GM19452 (cell line): Measurements from ENCODE around the gene ASPN.

ENCODE experiments used
- ATAC-seq: cut with Tn5 transposase; IDR thresholded peaks from one replicate; pipeline ENCODE4 v1.9.1; 2021; ENCODE audit not compliant: unreplicated experiment

Gene ASPN

GRCh38 chr9:92478783-92479182, 3.5 kb downstream of the ASPN start:
- ATAC-seq: no peak

GRCh38 chr9:92476962-92477361, 5.3 kb downstream of the ASPN start:
- no peak for ATAC-seq

GRCh38 chr9:92474587-92474986, 7.7 kb downstream of the ASPN start:
- ATAC-seq: no peak

- ATAC-seq: no peak
Observed at GRCh38 chr9:92468206-92468605, 14.1 kb downstream of the ASPN start.

GRCh38 chr9:92467511-92467910, 14.8 kb downstream of the ASPN start:
- ATAC-seq: no peak

GRCh38 chr9:92467041-92467440, 15.3 kb downstream of the ASPN start:
- ATAC-seq: no peak

- ATAC-seq: no peak
Observed at GRCh38 chr9:92463984-92464383, 18.3 kb downstream of the ASPN start.

GRCh38 chr9:92463387-92463786, 18.9 kb downstream of the ASPN start:
- ATAC-seq: no peak

- no peak for ATAC-seq
Observed at GRCh38 chr9:92457576-92457975, 24.7 kb downstream of the ASPN start.

GRCh38 chr9:92455217-92455616, 27.1 kb downstream of the ASPN start:
- no peak for ATAC-seq

GRCh38 chr9:92446536-92446935, 35.8 kb downstream of the ASPN start:
- no peak for ATAC-seq

- no peak for ATAC-seq
Observed at GRCh38 chr9:92444841-92445240, 37.5 kb downstream of the ASPN start.

GRCh38 chr9:92440751-92441046, 41.6 kb downstream of the ASPN start:
- ATAC-seq: no peak

- no peak for ATAC-seq
Observed at GRCh38 chr9:92439921-92440750, 42.2 kb downstream of the ASPN start.

GRCh38 chr9:92438900-92439526, 43.3 kb downstream of the ASPN start:
- ATAC-seq: no peak

GRCh38 chr9:92435263-92435662, 47.0 kb downstream of the ASPN start:
- no peak for ATAC-seq

GRCh38 chr9:92432972-92433548, 49.2 kb downstream of the ASPN start:
- no peak for ATAC-seq

- ATAC-seq: no peak
Observed at GRCh38 chr9:92432350-92432749, 50.0 kb downstream of the ASPN start.

GRCh38 chr9:92429836-92430235, 52.5 kb downstream of the ASPN start:
- no peak for ATAC-seq

GRCh38 chr9:92426501-92427145, 55.7 kb downstream of the ASPN start:
- ATAC-seq: no peak

- no peak for ATAC-seq
Observed at GRCh38 chr9:92425474-92425873, 56.8 kb downstream of the ASPN start.

GRCh38 chr9:92424340-92424739, 58.0 kb downstream of the ASPN start, which contains the start of gene OMD:
OMD (minus strand) TSS chr9:92424471; CDS start chr9:92417558, 6,913 bp downstream.
- no peak for ATAC-seq
